ENCODE results near the gene CCDC74A.
A peak's percentile ranks its signal among the peaks of the same experiment; 100 is the strongest.
"Not testable (repeated sequence)": the region's sequence is repeated elsewhere in the genome, so short reads cannot be mapped to it uniquely, and the experiment has no call there.

Gene CCDC74A

DNA sequence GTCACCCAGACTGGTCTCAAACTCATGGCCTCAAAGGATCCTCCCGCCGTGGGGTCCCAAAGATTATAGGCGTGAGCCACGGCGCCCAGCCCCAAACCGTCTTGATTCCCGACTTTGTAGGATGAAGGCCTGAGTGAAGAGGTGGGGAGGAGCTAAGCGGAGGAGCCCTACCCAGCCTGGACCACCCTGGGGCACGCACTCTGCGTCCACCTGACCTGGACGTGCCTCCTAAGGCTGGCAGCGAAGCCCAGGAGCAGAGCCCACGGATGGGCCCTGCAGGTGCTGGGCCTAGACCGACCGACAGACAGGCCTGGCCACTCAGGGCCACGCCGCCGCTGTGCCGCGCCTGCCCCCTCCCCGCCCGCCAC, 36.2 kb upstream of the CCDC74A start:
- peak overlapping the region; percentile 36 for H3K4me3 ChIP-seq (ENCODE audit: low read length)
- H3K9me3 ChIP-seq (ENCODE audit: control insufficient read depth, low read length); H3K36me3 ChIP-seq (ENCODE audit: control insufficient read depth, insufficient read depth, low read length); H3K4me1 ChIP-seq (ENCODE audit: control insufficient read depth, insufficient read depth, low read length); H3K27me3 ChIP-seq (ENCODE audit: control insufficient read depth, insufficient read depth, low read length): not testable (repeated sequence)
- peak overlapping the region; percentile 64 for H3K9ac ChIP-seq (ENCODE audit: low read length)

DNA sequence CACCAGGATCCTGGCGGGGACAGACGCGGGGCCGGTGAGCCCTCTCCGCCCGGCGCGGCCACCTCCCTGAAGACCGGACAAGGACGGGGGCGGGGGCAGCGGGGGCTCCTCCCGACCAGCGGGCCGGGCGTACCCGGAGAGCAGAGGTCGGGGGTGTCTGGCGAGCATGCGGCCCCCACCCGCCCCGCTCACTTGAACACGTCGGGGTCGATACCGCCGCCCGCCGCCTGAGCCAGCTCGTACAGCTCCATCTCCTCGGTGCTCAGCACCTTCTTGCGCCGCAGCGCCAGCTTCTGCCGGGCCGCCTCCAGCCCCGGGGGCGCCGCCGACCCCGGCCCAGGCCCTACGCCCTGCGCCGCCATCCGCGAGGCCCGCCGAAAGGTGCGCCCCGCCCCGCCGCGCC, 35.7 kb upstream of the CCDC74A start, which contains the start of gene MZT2A:
Gene MZT2A, minus strand, starts transcription at position 383 of the 403 bp plus-strand sequence. Its CDS starts 21 bp downstream, at position 362.
- not testable (repeated sequence) for H3K9me3 ChIP-seq (ENCODE audit: control insufficient read depth, low read length); H3K27me3 ChIP-seq (ENCODE audit: control insufficient read depth, insufficient read depth, low read length); H3K36me3 ChIP-seq (ENCODE audit: control insufficient read depth, insufficient read depth, low read length); H3K4me1 ChIP-seq (ENCODE audit: control insufficient read depth, insufficient read depth, low read length)
- Histone ChIP-seq H3K9ac (ENCODE audit: low read length) (peak within 1 kb of the TSS; percentile 76), H3K4me3 (ENCODE audit: low read length) (peak within 1 kb of the TSS; percentile 36)

DNA sequence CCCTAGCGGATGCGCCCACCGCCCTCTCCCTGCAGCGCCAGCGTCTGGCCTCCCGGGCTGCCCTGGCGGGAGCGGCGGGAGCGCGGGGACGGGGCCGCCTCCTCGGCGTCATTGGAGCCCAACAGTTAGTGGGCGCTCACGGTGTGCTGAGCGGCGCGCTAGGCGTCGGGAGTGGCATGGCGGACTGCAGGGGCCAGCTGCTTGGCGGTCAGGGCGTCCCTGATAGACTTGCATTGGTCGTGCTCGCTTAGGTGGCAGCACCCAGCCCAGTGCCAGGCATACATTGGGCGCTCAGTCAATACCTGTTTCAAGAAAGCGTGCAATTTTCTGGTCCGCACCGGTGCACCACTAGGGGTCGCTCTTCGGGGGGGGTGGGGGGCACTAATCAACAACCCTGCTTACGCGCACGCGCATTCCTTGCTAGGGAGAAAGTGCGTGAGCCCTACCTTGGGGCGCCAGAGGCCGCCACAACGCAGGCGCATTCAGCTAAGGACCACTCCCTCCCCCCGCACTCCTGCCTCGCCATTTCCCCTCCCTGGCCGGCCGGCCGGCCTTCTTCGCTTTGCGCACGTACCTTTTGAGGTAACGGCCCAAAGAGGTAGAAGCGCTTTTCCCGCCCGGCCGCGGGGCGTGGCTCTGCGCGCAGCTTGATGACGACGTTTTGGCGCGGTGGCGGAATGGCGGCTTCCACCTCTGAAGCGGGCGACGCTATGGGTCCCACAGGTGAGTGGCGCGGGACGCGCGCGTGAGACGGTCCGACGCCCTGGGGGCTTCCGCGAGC, 35.1 kb upstream of the CCDC74A start:
- Histone ChIP-seq H3K27me3 (ENCODE audit: control insufficient read depth, insufficient read depth, low read length) (no peaks in the 10 kb centered on the region), H3K4me1 (ENCODE audit: control insufficient read depth, insufficient read depth, low read length) (peaks cover 9% of the 10 kb centered on the region), H3K4me3 (ENCODE audit: low read length) (peak overlapping the region; percentile 29), H3K9ac (ENCODE audit: low read length) (peak overlapping the region; percentile 76), H3K36me3 (ENCODE audit: control insufficient read depth, insufficient read depth, low read length) (no peaks in the 10 kb centered on the region), H3K9me3 (ENCODE audit: control insufficient read depth, low read length) (no peaks in the 10 kb centered on the region)

DNA sequence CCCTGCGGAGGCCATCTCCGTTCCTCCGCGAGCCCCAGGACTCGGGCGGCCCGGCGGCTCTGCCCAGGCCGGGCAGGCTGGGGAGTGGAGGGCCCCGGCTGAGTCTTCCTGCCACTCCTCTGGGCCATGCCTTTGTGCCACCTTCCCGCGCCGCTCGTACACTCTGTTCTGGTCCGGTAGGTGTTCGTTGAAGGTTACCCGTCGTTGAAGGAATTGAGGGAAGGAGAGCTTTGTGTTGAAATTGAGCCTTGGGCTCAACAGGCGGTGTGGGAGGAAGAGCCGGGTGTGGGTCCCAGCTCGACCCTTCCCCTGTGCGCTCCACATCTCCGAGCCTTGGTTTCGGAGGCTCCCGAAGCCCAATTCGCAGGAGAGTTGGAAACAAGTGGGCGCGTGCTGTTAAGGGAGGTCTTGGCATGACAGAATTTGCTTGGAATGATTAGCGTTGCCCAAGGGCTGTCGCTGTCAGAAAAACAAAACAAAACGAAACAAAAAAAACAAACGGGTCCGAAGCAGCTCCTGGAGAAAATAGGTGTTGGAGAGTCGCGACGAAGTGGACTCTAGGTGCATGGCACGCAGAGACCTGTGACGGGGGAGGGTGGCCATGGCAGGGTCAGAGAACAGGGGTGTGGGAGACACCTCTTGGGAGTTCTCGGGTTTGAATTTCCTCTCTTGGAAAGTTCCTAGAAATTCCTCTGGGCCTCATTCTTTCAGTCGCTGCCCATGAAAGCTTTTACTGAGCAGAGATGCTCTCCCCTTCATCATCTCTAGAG, 34.3 kb upstream of the CCDC74A start:
- H3K36me3 ChIP-seq (ENCODE audit: control insufficient read depth, insufficient read depth, low read length) = no peaks in the 10 kb centered on the region

DNA sequence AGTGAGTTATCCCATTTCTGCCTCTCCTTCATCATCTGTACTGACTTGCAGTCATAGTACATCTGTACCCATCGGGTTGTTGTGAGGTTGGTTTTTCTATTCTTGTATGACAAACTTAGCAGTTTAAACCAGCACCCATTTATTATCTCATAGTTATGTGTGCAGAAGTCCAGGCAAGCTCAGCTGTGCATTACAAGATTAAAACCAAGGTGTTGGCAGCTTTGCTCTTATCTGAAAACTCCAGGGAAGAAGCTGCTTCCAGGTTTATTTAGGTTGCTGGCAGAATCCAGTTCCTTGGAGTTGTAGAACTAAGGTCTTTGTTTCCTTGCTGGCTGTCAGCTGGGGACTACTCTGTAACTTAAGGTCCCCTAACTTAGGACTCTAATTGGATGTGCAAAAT, 32.2 kb upstream of the CCDC74A start:
- not testable (repeated sequence) for H3K36me3 ChIP-seq (ENCODE audit: control insufficient read depth, insufficient read depth, low read length); H3K9ac ChIP-seq (ENCODE audit: low read length); H3K4me1 ChIP-seq (ENCODE audit: control insufficient read depth, insufficient read depth, low read length); H3K27me3 ChIP-seq (ENCODE audit: control insufficient read depth, insufficient read depth, low read length); H3K9me3 ChIP-seq (ENCODE audit: control insufficient read depth, low read length); H3K4me3 ChIP-seq (ENCODE audit: low read length)

More for the DNA sequence above, 34.3 kb upstream of the CCDC74A start:
- Histone ChIP-seq H3K27me3 (ENCODE audit: control insufficient read depth, insufficient read depth, low read length) (no peaks in the 10 kb centered on the region), H3K9ac (ENCODE audit: low read length) (peak overlapping the region; percentile 76), H3K4me1 (ENCODE audit: control insufficient read depth, insufficient read depth, low read length) (peaks cover 9% of the 10 kb centered on the region), H3K9me3 (ENCODE audit: control insufficient read depth, low read length) (no peaks in the 10 kb centered on the region), H3K4me3 (ENCODE audit: low read length) (peak overlapping the region; percentile 29)

DNA sequence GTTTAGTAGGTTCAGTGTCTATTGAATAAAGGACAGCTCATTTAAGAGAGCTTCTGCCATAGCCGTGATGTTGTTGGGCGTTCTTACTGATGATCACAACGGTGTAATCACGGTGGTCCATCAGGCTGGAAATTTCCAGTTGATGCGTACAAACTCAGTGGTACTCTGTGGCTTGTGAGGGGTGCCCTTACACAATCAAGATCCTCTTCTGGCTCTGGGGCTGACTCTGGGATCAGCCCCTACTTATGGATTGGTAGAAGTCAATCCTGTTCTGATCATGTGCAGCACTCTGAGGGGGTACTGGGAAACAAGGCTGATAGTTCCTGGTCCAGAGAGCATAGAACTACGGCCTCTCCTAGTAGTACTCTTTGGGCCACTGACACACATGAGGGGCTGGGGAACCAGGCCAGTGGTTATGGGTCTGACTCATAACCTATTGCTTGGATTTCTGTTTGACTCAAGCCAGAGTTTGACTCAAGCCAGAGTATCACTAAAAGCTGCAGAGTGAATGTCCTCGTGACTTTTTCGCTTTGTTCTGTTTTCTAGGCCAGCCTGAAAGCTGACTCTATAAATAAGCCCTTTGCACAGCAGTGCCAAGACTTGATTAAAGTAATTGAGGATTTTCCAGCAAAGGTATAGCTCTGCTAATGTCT, 29.2 kb upstream of the CCDC74A start:
- not testable (repeated sequence) for H3K9ac ChIP-seq (ENCODE audit: low read length); H3K27me3 ChIP-seq (ENCODE audit: control insufficient read depth, insufficient read depth, low read length); H3K4me1 ChIP-seq (ENCODE audit: control insufficient read depth, insufficient read depth, low read length); H3K4me3 ChIP-seq (ENCODE audit: low read length); H3K9me3 ChIP-seq (ENCODE audit: control insufficient read depth, low read length); H3K36me3 ChIP-seq (ENCODE audit: control insufficient read depth, insufficient read depth, low read length)

DNA sequence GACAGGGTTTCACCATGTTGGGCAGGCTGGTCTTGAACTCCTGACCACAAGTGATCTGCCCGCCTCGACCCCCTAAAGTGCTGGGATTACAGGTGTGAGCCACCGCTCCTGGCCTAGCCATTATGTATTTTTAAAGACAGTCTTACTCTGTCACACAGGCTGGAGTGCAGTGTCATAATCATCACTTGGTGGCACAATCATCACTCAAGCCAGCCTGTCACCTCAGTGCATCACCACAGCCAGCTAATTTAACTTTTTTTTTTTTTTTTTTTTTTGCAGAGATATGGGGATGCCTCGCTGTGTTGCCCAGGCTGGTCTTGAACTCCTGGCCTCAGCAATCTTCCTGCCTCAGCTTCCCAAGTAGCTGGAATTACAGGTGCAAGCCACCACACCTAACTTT, 24.1 kb upstream of the CCDC74A start:
- not testable (repeated sequence) for H3K27me3 ChIP-seq (ENCODE audit: control insufficient read depth, insufficient read depth, low read length); H3K9me3 ChIP-seq (ENCODE audit: control insufficient read depth, low read length); H3K9ac ChIP-seq (ENCODE audit: low read length); H3K36me3 ChIP-seq (ENCODE audit: control insufficient read depth, insufficient read depth, low read length); H3K4me3 ChIP-seq (ENCODE audit: low read length); H3K4me1 ChIP-seq (ENCODE audit: control insufficient read depth, insufficient read depth, low read length)

DNA sequence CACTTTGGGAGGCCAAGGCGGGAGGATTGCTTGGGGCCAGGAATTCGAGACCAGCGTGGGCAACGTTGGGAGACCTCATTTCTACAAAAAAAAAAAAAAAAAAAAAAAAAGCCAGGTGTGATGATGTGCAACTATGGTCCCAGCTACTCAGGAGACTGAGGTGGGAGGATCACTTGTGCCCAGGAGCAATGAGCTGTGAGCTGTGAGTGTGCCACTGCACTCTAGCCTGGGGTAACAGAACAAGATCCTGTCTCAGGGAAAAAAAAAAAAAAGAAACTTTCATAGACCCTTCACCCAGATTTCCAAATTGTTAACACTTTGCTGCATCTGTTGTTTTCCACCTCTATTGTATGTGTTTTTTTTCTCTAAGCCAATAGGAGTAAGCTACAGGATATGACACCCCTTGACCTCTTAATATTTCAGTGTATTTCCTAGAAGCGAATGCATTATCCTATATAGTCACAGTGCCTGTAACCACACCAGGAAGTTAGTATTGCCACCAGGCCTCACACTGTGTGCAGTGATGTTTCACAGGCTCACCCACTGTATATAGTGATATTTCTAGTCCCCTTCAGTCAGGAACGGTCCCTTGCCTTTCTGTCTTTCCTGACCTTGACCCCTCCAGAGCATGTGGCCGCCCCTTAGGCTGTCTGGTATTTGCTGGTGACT, 23.5 kb upstream of the CCDC74A start:
- H3K36me3 ChIP-seq (ENCODE audit: control insufficient read depth, insufficient read depth, low read length); H3K4me3 ChIP-seq (ENCODE audit: low read length); H3K9me3 ChIP-seq (ENCODE audit: control insufficient read depth, low read length); H3K27me3 ChIP-seq (ENCODE audit: control insufficient read depth, insufficient read depth, low read length); H3K4me1 ChIP-seq (ENCODE audit: control insufficient read depth, insufficient read depth, low read length); H3K9ac ChIP-seq (ENCODE audit: low read length): not testable (repeated sequence)

DNA sequence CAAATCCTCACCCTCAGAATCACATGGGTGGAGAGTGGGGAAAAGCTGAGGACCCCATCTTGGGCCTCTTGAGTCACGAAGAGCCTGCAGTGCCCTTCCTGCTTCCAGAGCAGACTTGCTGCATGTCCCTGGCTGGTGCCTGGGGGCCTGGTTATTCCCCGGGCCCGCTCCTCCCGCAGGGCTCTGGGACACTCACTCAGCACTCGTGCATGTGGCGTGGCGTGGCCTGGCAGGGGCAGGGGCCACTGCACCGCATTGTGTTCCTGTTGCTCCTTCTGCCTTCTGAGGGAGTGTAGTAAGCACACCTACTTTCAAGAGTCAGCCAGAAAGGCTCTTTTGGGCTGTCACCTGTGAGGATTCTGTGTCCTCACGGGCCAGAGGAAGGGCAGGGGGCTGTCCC, 18.1 kb upstream of the CCDC74A start:
- no peaks in the 10 kb centered on the region for H3K4me1 ChIP-seq (ENCODE audit: control insufficient read depth, insufficient read depth, low read length)
- H3K27me3 ChIP-seq (ENCODE audit: control insufficient read depth, insufficient read depth, low read length) = no peaks in the 10 kb centered on the region
- H3K9ac ChIP-seq (ENCODE audit: low read length) = no peak overlapping the region
- no peaks in the 10 kb centered on the region for H3K36me3 ChIP-seq (ENCODE audit: control insufficient read depth, insufficient read depth, low read length)
- H3K4me3 ChIP-seq (ENCODE audit: low read length) = no peak overlapping the region
- no peaks in the 10 kb centered on the region for H3K9me3 ChIP-seq (ENCODE audit: control insufficient read depth, low read length)

DNA sequence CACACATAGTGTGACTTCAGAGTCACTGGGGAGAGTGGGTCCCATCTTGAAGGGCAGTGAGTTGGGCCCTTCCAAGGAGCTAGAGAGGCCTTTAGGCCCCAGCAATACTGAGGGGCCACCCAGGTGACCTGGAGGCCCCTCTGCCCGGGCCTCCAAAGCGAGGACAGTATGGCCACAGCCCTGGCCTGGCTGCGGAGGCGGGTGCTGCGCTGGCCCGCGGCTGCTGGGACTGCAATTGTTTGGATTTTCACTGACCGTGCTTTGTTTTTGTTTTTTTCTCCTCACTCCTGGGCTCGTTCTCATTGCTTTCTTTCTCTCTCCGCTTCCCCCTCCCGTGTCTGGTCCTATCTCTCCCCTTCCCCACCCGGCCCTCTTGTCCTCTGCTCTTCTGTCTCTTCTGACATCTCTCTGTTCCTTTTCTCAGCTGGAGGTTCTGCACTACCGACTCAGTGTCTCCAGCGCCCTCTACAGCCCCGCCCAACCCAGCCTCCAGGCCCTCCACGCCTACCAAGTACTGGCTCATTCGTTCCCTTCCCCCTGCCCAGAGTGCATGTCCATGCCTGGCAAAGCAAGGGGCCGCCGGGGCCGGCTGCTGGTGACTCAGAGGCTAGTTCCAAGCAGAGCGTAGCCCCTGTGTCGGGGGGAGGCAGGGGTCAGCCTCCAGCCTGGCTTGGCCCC, 16.3 kb upstream of the CCDC74A start:
- H3K9ac ChIP-seq (ENCODE audit: low read length); H3K27me3 ChIP-seq (ENCODE audit: control insufficient read depth, insufficient read depth, low read length); H3K9me3 ChIP-seq (ENCODE audit: control insufficient read depth, low read length); H3K36me3 ChIP-seq (ENCODE audit: control insufficient read depth, insufficient read depth, low read length); H3K4me3 ChIP-seq (ENCODE audit: low read length); H3K4me1 ChIP-seq (ENCODE audit: control insufficient read depth, insufficient read depth, low read length): not testable (repeated sequence)

DNA sequence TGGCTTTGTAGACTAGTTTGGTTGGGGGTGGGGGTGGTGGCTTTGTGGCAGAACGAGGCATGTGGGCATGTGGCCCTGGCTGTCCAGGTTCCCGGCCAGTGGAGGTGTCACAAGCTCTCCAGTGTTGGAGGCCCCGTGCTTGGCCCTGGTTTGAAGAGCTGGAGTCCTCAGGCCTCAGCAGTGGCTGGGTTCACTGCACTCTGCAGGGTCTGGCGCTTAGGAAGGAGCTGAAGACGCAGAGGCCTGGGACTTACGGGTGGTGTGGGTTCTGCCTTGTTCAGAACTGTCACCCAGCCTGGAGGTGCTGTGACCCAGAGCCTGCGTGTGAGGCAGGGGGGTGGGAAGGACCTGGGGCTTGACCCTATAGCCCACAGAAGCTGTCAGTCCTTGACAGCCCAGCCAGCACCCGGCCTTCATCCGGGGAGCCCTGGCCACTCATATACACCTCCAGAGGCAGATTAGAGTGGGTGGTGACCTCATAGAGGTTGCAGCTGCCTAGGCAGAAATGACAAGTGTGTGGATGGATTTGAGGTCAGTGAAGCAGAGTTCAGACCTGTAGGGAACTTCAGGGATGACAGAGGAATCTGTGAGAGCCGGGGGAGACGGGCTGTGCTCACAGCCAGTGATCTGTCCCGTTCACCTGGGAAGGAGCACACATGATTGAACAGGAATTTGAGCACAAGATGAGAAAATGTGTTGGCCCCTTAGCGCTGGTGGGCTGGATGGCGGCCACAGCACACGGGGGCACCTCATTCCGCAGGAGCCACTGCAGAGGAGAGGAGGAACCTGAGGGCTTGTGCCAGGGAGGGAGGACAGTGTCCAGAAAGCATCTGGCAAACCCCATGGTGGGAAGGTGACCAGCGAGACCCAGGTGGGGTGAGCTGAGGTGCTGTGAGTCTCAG, 15.5 kb upstream of the CCDC74A start:
- not testable (repeated sequence) for H3K36me3 ChIP-seq (ENCODE audit: control insufficient read depth, insufficient read depth, low read length); H3K4me3 ChIP-seq (ENCODE audit: low read length); H3K9me3 ChIP-seq (ENCODE audit: control insufficient read depth, low read length); H3K4me1 ChIP-seq (ENCODE audit: control insufficient read depth, insufficient read depth, low read length); H3K9ac ChIP-seq (ENCODE audit: low read length); H3K27me3 ChIP-seq (ENCODE audit: control insufficient read depth, insufficient read depth, low read length)

Measured in mucosa of stomach (tissue), 1 donor.